ENCODE data around the gene EFNA1. TPM values are rescaled to one million over a fixed set of nuclear protein-coding genes. Genes with fewer than 3 reads are reported as not detected.

EFNA1 gene
- total RNA-seq, 3 donors from 2014 or later (not counting 1 experiment from before 2014, with no cell fraction given): 1.5 to 1.9 (median 1.9) TPM

- Histone ChIP-seq H3K36me3 (ENCODE audit: control insufficient read depth, insufficient read depth, low read length) (peaks cover 2% of the 10 kb centered on the region), H3K9me3 (ENCODE audit: control insufficient read depth, insufficient read depth, low read length) (no peaks in the 10 kb centered on the region), H3K27me3 (ENCODE audit: control insufficient read depth, insufficient read depth, low read length) (no peaks in the 10 kb centered on the region), H3K4me3 (ENCODE audit: low read length) (no peak overlapping the region), H3K27ac (ENCODE audit: low read length) (no peak overlapping the region), H3K4me1 (ENCODE audit: control insufficient read depth, insufficient read depth, low read length) (peaks cover 33% of the 10 kb centered on the region)
- Mint-ChIP-seq H3K9me3 (no peaks in the 10 kb centered on the region), H3K4me1 (peaks cover 28 to 40% of the 10 kb centered on the region in 2 donors), H3K36me3 (no peaks in the 10 kb centered on the region), H3K27me3 (ENCODE audit: low read depth in 2 of 2) (peaks cover 0 to 5% of the 10 kb centered on the region in 2 donors), H3K4me3 (peak overlapping the region; percentile 59), H3K27ac (peak overlapping the region in 1 of 2 donors; percentile 18)
- TF ChIP-seq, protein P1, sequence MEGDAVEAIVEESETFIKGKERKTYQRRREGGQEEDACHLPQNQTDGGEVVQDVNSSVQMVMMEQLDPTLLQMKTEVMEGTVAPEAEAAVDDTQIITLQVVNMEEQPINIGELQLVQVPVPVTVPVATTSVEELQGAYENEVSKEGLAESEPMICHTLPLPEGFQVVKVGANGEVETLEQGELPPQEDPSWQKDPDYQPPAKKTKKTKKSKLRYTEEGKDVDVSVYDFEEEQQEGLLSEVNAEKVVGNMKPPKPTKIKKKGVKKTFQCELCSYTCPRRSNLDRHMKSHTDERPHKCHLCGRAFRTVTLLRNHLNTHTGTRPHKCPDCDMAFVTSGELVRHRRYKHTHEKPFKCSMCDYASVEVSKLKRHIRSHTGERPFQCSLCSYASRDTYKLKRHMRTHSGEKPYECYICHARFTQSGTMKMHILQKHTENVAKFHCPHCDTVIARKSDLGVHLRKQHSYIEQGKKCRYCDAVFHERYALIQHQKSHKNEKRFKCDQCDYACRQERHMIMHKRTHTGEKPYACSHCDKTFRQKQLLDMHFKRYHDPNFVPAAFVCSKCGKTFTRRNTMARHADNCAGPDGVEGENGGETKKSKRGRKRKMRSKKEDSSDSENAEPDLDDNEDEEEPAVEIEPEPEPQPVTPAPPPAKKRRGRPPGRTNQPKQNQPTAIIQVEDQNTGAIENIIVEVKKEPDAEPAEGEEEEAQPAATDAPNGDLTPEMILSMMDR (IDR thresholded peaks at IDR 0.05): peak; percentile 93
- peak; percentile 79 to 93 for DNase-seq
- intact Hi-C loops (cut with micrococcal nuclease): loop anchor here (5.0 kb wide), 2 partner anchors 51 to 416 kb away; no protein-coding TSS in a partner anchor
- 62% methylated on average over 8 of the region's 8 CpGs for WGBS (ENCODE audit: insufficient coverage)
- peak; percentile 59 to 73 (median 59) for ATAC-seq
These were observed 48.9 kb downstream of the EFNA1 start for GRCh38 chr1:155176544-155177071.

GRCh38 chr1:155177192-155177917 lies 49.7 kb downstream of the EFNA1 start:
- H3K27ac ChIP-seq (ENCODE audit: low read length): no peak overlapping the region
- no peaks in the 10 kb centered on the region for H3K27me3 ChIP-seq (ENCODE audit: control insufficient read depth, insufficient read depth, low read length)
- no peaks in the 10 kb centered on the region for H3K9me3 ChIP-seq (ENCODE audit: control insufficient read depth, insufficient read depth, low read length)
- intact Hi-C loops (cut with micrococcal nuclease): loop anchor here (5.0 kb wide), 2 partner anchors 50 to 415 kb away; no protein-coding TSS in a partner anchor
- no peak overlapping the region for H3K4me3 ChIP-seq (ENCODE audit: low read length)
- TF ChIP-seq, protein P1 (IDR thresholded peaks at IDR 0.05): no peak
- H3K4me1 ChIP-seq (ENCODE audit: control insufficient read depth, insufficient read depth, low read length): peaks cover 28% of the 10 kb centered on the region
- Mint-ChIP-seq H3K4me1 (peaks cover 22 to 34% of the 10 kb centered on the region in 2 donors), H3K4me3 (no peak overlapping the region), H3K9me3 (no peaks in the 10 kb centered on the region), H3K27me3 (ENCODE audit: low read depth in 2 of 2) (peaks cover 0 to 5% of the 10 kb centered on the region in 2 donors), H3K27ac (no peak overlapping the region), H3K36me3 (no peaks in the 10 kb centered on the region)
- ATAC-seq: no peak
- DNase-seq: peak in 1 of 2 donors; percentile 14
- peaks cover 2% of the 10 kb centered on the region for H3K36me3 ChIP-seq (ENCODE audit: control insufficient read depth, insufficient read depth, low read length)
- 81% methylated on average over 11 of the region's 11 CpGs for WGBS (ENCODE audit: insufficient coverage)

GRCh38 chr1:155177918-155178281 lies 50.2 kb downstream of the EFNA1 start:
- H3K27me3 Mint-ChIP-seq (ENCODE audit: low read depth in 2 of 2): peaks cover 0 to 5% of the 10 kb centered on the region in 2 donors
- peaks cover 18 to 30% of the 10 kb centered on the region in 2 donors for H3K4me1 Mint-ChIP-seq
- intact Hi-C loops (cut with micrococcal nuclease): loop anchor here (5.0 kb wide), 2 partner anchors 49 to 414 kb away; no protein-coding TSS in a partner anchor
- 98% methylated on average over 9 of the region's 9 CpGs for WGBS (ENCODE audit: insufficient coverage)
- H3K9me3 Mint-ChIP-seq: no peaks in the 10 kb centered on the region
- Histone ChIP-seq H3K36me3 (ENCODE audit: control insufficient read depth, insufficient read depth, low read length) (peaks cover 2% of the 10 kb centered on the region), H3K4me3 (ENCODE audit: low read length) (no peak overlapping the region), H3K4me1 (ENCODE audit: control insufficient read depth, insufficient read depth, low read length) (peaks cover 24% of the 10 kb centered on the region), H3K27ac (ENCODE audit: low read length) (no peak overlapping the region), H3K27me3 (ENCODE audit: control insufficient read depth, insufficient read depth, low read length) (no peaks in the 10 kb centered on the region), H3K9me3 (ENCODE audit: control insufficient read depth, insufficient read depth, low read length) (no peaks in the 10 kb centered on the region)
- no peak overlapping the region for H3K27ac Mint-ChIP-seq
- H3K4me3 Mint-ChIP-seq: no peak overlapping the region
- TF ChIP-seq, protein P1 (IDR thresholded peaks at IDR 0.05): no peak
- H3K36me3 Mint-ChIP-seq: no peaks in the 10 kb centered on the region
- ATAC-seq: no peak
- no peak for DNase-seq

All from natural killer cell (primary cell).